OCI-LY1 (cell line): Measurements from ENCODE around the gene CD93.

Experiments
- H2AFZ ChIP-seq: fragments of 200-600 bp; sonication (generic), shearing (Covaris generic); 2 replicates; pipeline ENCODE4 v1.6.0; 2014; ENCODE audit warnings: antibody characterized with exemption, mild to moderate bottlenecking, low read length
- H3F3A ChIP-seq: fragments of 200-600 bp; sonication (generic), shearing (Covaris generic); 2 replicates; pipeline ENCODE4 v1.6.0; 2014; ENCODE audit warnings: mild to moderate bottlenecking, antibody characterized with exemption, low read length, moderate library complexity; ENCODE audit not compliant: insufficient read depth
- H3K27ac ChIP-seq: fragments of 200-600 bp; sonication (generic); 2 replicates; pipeline ENCODE4 v1.5.1; 2014; ENCODE audit warnings: low read length, mixed run types, mild to moderate bottlenecking, low read depth; ENCODE audit not compliant: poor library complexity, severe bottlenecking
- H3K27me3 ChIP-seq: fragments of 200-600 bp; sonication (generic); 2 replicates; pipeline ENCODE4 v1.6.0; 2014; ENCODE audit warnings: antibody characterized with exemption, mild to moderate bottlenecking, low read length, moderate library complexity; ENCODE audit not compliant: insufficient read depth
- H3K36me3 ChIP-seq: fragments of 200-600 bp; sonication (generic); 2 replicates; pipeline ENCODE4 v1.6.1; 2014; ENCODE audit warnings: mild to moderate bottlenecking, antibody characterized with exemption, low read length, moderate library complexity, mixed read lengths; ENCODE audit not compliant: insufficient read depth
- H3K4me1 ChIP-seq: fragments of 200-600 bp; sonication (generic); 2 replicates; pipeline ENCODE4 v1.5.1; 2014; ENCODE audit warnings: mild to moderate bottlenecking, low read length, moderate library complexity; ENCODE audit not compliant: insufficient read depth, severe bottlenecking
- H3K4me2 ChIP-seq: fragments of 200-600 bp; sonication (generic), shearing (Covaris generic); 2 replicates; pipeline ENCODE4 v1.6.1; 2014; ENCODE audit warnings: low read length
- H3K4me3 ChIP-seq: fragments of 200-600 bp; sonication (generic); 2 replicates; pipeline ENCODE4 v1.5.1; 2014; ENCODE audit warnings: low read length, low read depth, mild to moderate bottlenecking, mixed read lengths; ENCODE audit not compliant: poor library complexity, severe bottlenecking
- H3K79me2 ChIP-seq: fragments of 200-600 bp; shearing (Covaris generic); 2 replicates; pipeline ENCODE4 v1.6.1; 2016; ENCODE audit warnings: mixed run types, low read length, mixed read lengths; ENCODE audit not compliant: insufficient read depth
- H3K9ac ChIP-seq: fragments of 200-600 bp; sonication (generic), shearing (Covaris generic); 2 replicates; pipeline ENCODE4 v1.6.1; 2014; ENCODE audit warnings: mild to moderate bottlenecking, low read length, mixed read lengths
- H3K9me2 ChIP-seq: fragments of 200-600 bp; sonication (generic), shearing (Covaris generic); 2 replicates; pipeline ENCODE4 v1.6.1; 2014; ENCODE audit warnings: low read depth, mild to moderate bottlenecking, low read length, mixed read lengths
- H3K9me3 ChIP-seq: fragments of 200-600 bp; shearing (Covaris generic); 2 replicates; pipeline ENCODE4 v1.6.1; 2014; ENCODE audit warnings: low read length, mixed read lengths
- H4K20me1 ChIP-seq: fragments of 200-600 bp; sonication (generic), shearing (Covaris generic); 2 replicates; pipeline ENCODE4 v1.6.0; 2016; ENCODE audit warnings: mild to moderate bottlenecking, low read length; ENCODE audit not compliant: insufficient read depth
- EZH2 ChIP-seq: fragments of 200-600 bp; sonication (generic), shearing (Covaris generic); IDR thresholded peaks from 2 replicates; pipeline ENCODE4 v1.8.0; 2017; ENCODE audit warnings: borderline replicate concordance, mixed run types, mild to moderate bottlenecking, antibody characterized with exemption, low read length, moderate library complexity, mixed read lengths
- TF ChIP-seq, protein P1 (sequence below): fragments of 200-600 bp; sonication (generic), shearing (Covaris generic); IDR thresholded peaks from 2 replicates; pipeline ENCODE4 v1.5.1; 2017; ENCODE audit warnings: mild to moderate bottlenecking, antibody characterized with exemption, low read length, moderate library complexity, mixed read lengths

Gene CD93

DNA sequence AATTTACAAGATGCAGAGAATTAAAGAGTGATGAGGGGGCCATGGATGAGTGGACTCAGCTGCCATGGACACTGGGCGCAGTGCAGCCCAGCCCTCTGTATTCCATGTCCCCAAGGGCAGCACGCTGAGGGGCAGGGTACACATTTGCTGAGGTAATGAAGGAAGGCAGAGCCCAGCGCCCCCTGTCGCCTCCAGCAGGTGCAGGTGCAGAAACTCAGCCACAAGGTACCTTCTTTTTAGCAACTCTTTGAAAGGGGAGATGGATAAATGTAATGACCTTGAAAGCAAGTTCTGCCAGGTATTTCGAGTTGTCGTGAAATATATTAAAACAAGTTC lies 7.1 kb downstream of the CD93 start:
- no peak for TF ChIP-seq EZH2
- TF ChIP-seq, protein P1, sequence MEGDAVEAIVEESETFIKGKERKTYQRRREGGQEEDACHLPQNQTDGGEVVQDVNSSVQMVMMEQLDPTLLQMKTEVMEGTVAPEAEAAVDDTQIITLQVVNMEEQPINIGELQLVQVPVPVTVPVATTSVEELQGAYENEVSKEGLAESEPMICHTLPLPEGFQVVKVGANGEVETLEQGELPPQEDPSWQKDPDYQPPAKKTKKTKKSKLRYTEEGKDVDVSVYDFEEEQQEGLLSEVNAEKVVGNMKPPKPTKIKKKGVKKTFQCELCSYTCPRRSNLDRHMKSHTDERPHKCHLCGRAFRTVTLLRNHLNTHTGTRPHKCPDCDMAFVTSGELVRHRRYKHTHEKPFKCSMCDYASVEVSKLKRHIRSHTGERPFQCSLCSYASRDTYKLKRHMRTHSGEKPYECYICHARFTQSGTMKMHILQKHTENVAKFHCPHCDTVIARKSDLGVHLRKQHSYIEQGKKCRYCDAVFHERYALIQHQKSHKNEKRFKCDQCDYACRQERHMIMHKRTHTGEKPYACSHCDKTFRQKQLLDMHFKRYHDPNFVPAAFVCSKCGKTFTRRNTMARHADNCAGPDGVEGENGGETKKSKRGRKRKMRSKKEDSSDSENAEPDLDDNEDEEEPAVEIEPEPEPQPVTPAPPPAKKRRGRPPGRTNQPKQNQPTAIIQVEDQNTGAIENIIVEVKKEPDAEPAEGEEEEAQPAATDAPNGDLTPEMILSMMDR: peak; percentile 67
- H3K4me3 ChIP-seq: no peak overlapping the region
- H3K9ac ChIP-seq: no peak overlapping the region
- H3K27ac ChIP-seq: no peak overlapping the region
- no peaks in the 10 kb centered on the region for H3K36me3 ChIP-seq
- H4K20me1 ChIP-seq: no peaks in the 10 kb centered on the region
- H3K4me2 ChIP-seq: no peak overlapping the region
- H3K27me3 ChIP-seq: no peaks in the 10 kb centered on the region
- no peaks in the 10 kb centered on the region for H3F3A ChIP-seq
- H3K9me2 ChIP-seq: no peaks in the 10 kb centered on the region
- H3K79me2 ChIP-seq: no peaks in the 10 kb centered on the region
- H3K4me1 ChIP-seq: no peaks in the 10 kb centered on the region
- no peak overlapping the region for H2AFZ ChIP-seq
- H3K9me3 ChIP-seq: no peaks in the 10 kb centered on the region

DNA sequence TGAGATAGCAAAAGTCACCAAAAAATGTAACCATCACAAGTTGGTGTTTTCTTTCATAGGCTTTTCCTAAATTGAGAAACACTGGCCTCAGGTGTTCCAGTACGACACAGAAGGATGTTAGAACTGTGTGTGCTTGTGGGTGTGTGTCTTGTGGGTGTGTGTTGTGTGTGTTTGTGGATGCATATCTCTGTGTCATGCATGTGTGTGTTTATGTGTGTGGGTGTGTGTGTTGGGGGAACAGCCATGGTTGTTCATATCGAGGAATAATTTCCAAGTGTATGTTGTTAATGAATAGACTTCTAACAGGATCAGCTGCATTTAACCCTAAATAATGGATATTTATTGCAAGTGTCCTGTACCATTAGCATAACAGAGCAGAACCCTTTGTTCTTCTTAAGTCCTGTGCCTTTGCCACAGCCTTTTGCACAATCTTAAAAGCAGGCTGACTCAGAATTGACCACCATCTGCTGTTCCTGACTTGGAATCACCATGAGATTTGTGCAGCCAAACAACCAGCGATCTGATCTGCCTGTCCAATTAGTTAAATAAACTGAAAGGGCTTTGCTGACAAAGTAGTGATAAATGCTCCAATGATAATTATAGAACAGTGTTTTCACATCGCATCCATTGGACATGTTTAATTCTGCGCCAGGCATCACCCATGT lies 7.6 kb downstream of the CD93 start:
- Histone ChIP-seq H3K4me1 (no peaks in the 10 kb centered on the region), H3K9ac (no peak overlapping the region), H3K79me2 (no peaks in the 10 kb centered on the region), H3K27ac (no peak overlapping the region), H3K4me3 (no peak overlapping the region), H3F3A (no peaks in the 10 kb centered on the region), H3K27me3 (no peaks in the 10 kb centered on the region), H2AFZ (no peak overlapping the region), H3K36me3 (no peaks in the 10 kb centered on the region), H4K20me1 (no peaks in the 10 kb centered on the region), H3K4me2 (no peak overlapping the region), H3K9me3 (no peaks in the 10 kb centered on the region), H3K9me2 (no peaks in the 10 kb centered on the region)
- TF ChIP-seq, protein P1: no peak
- TF ChIP-seq EZH2: no peak

DNA sequence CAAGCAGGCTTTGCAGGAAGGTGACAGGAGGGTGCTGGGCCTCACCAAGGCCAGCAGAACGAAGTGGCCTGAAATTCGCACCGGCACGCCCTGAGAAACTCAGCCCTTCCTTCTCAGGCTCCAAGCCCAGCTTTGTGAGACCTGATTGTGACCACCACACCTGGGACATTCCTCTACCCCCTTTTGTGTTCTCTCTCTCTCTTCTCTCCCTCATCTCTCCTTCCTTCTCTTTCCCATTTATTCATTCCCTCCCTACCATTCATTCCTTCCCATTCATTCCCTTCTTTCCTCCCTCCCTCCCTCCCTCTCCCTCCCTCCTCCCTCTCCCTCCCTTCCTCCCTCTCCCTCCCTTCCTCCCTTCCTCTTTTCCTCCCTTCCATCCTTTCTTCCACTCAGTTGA lies 8.8 kb downstream of the CD93 start:
- Histone ChIP-seq H3F3A (no peaks in the 10 kb centered on the region), H3K4me2 (no peak overlapping the region), H3K9ac (no peak overlapping the region), H3K4me1 (no peaks in the 10 kb centered on the region), H2AFZ (no peak overlapping the region), H3K27me3 (no peaks in the 10 kb centered on the region), H3K36me3 (no peaks in the 10 kb centered on the region), H3K4me3 (no peak overlapping the region), H3K79me2 (no peaks in the 10 kb centered on the region), H3K27ac (no peak overlapping the region), H3K9me2 (no peaks in the 10 kb centered on the region), H4K20me1 (no peaks in the 10 kb centered on the region), H3K9me3 (no peaks in the 10 kb centered on the region)
- no peak for TF ChIP-seq EZH2
- TF ChIP-seq, protein P1: no peak
